Caco-2 (cell line): ENCODE measurements around the gene STK36. TPM values are rescaled to one million over a fixed set of nuclear protein-coding genes. Genes with fewer than 3 reads are reported as not detected.

Source experiments
- BruUV-seq: library from RNA; stranded (reverse); fragments of 400-500 nt; replicated peaks from 2 replicates; lab custom pipeline; 2021; lab: Mats Ljungman, UMichigan
- CTCF ChIA-PET: fragments of 300-600 bp; sonication (Branson Sonifier 250); formaldehyde crosslinking; loops from one replicate; lab custom pipeline; 2022; ENCODE audit warnings: antibody characterized with exemption; lab: Charles Lee
- POLR2A ChIA-PET: fragments of 300-600 bp; sonication (Branson Sonifier 250); formaldehyde crosslinking; loops from one replicate; lab custom pipeline; 2022; ENCODE audit warnings: antibody characterized with exemption; lab: Charles Lee
- DNase-seq, 2 experiments: peaks; one replicate each; pipeline versions ENCODE4 v3.0.0 to v3.0.0-alpha.2; 2020 to 2022
- H3K27me3 ChIP-seq: replicated peaks from 2 replicates; pipeline ENCODE4 v1.6.0; 2011; ENCODE audit warnings: low read length; ENCODE audit not compliant: control insufficient read depth, insufficient read depth
- H3K36me3 ChIP-seq: 2 replicates; pipeline ENCODE4 v1.5.1; 2011; ENCODE audit warnings: low read length; ENCODE audit not compliant: control insufficient read depth, insufficient read depth
- H3K4me1 ChIP-seq: fragments of 250-450 bp; sonication (Bioruptor Pico); 2 replicates; pipeline ENCODE4 v1.5.1; 2020; ENCODE audit warnings: mild to moderate bottlenecking
- H3K4me3 ChIP-seq: 2 replicates; pipeline ENCODE4 v1.5.1; 2011; ENCODE audit warnings: low read depth, mild to moderate bottlenecking, control low read depth, low read length
- H3K9me3 ChIP-seq: fragments of 250-450 bp; sonication (Bioruptor Pico); 2 replicates; pipeline ENCODE4 v1.5.1; 2020; ENCODE audit warnings: mild to moderate bottlenecking, moderate library complexity
- H3K27ac Mint-ChIP-seq: one replicate; pipeline ENCODE4 v1.8.0; 2022; ENCODE audit warnings: mixed read lengths; ENCODE audit not compliant: unreplicated experiment
- H3K27me3 Mint-ChIP-seq: one replicate; pipeline ENCODE4 v1.8.0; 2022; ENCODE audit warnings: mixed read lengths; ENCODE audit not compliant: insufficient read depth, unreplicated experiment
- H3K36me3 Mint-ChIP-seq: one replicate; pipeline ENCODE4 v1.8.0; 2022; ENCODE audit warnings: mild to moderate bottlenecking, mixed read lengths; ENCODE audit not compliant: insufficient read depth, unreplicated experiment
- H3K4me1 Mint-ChIP-seq: one replicate; pipeline ENCODE4 v1.8.0; 2022; ENCODE audit warnings: low read depth, mixed read lengths; ENCODE audit not compliant: unreplicated experiment
- H3K4me3 Mint-ChIP-seq: one replicate; pipeline ENCODE4 v1.8.0; 2022; ENCODE audit warnings: mild to moderate bottlenecking, moderate library complexity, mixed read lengths; ENCODE audit not compliant: unreplicated experiment
- H3K9me3 Mint-ChIP-seq: one replicate; pipeline ENCODE4 v1.8.0; 2022; ENCODE audit warnings: mixed read lengths; ENCODE audit not compliant: unreplicated experiment
- intact Hi-C: fragments of 100-400 bp; cut with micrococcal nuclease; formaldehyde crosslinking; loops from one replicate; pipeline ENCODE4 v1.10.0; 2022; ENCODE audit not compliant: unreplicated experiment
- total RNA-seq: library from RNA; stranded (reverse); gene quantifications from 2 replicates; pipeline ENCODE4 v1.2.3, GENCODE V29; 2022
- TF ChIP-seq, protein P1 (sequence below), 2 experiments: fragments of 200-600 bp in 1 of 2; IDR thresholded peaks; 1 replicate in 1 of 2; 2 replicates in 1 of 2; pipeline versions ENCODE4 v1.5.1 to v1.8.0; 2011 to 2022; ENCODE audit warnings: antibody characterized with exemption in 1 of 2, control low read depth in 1 of 2, inconsistent platforms in 1 of 2, low read depth in 1 of 2, low read length in 1 of 2, mild to moderate bottlenecking in 1 of 2, moderate library complexity in 1 of 2; ENCODE audit not compliant: insufficient read depth in 1 of 2, severe bottlenecking in 1 of 2, unreplicated experiment in 1 of 2

STK36 gene
- total RNA-seq, 1 experiment from 2014 or later: 44.1 TPM

GRCh38 chr2:218659258-218659987, 12.5 kb upstream of the STK36 start, which contains the start of the genes BCS1L and ZNF142:
Gene BCS1L (plus strand): TSS chr2:218659683. CDS start chr2:218660988, 1,305 bp downstream.
Gene ZNF142 (minus strand): TSS chr2:218659623. CDS start chr2:218656429, 3,194 bp downstream.
- intact Hi-C loops: loop anchor here (1.0 kb wide), 2 partner anchors 13 to 51 kb away; partner anchors contain the start of genes RNF25, STK36 and TTLL4
- Mint-ChIP-seq H3K27me3 (no peaks in the 10 kb centered on the region), H3K9me3 (no peaks in the 10 kb centered on the region), H3K4me3 (peak within 1 kb of the TSS; percentile 95), H3K36me3 (peaks cover 70% of the 10 kb centered on the region), H3K27ac (peak within 1 kb of the TSS; percentile 85), H3K4me1 (peaks cover 9% of the 10 kb centered on the region)
- Histone ChIP-seq H3K4me1 (peaks cover 6% of the 10 kb centered on the region; the same call in 1 of the 2 replicates), H3K27me3 (no peaks in the 10 kb centered on the region), H3K4me3 (peak within 1 kb of the TSS; percentile 80), H3K36me3 (peaks cover 4% of the 10 kb centered on the region), H3K9me3 (no peaks in the 10 kb centered on the region)
- TF ChIP-seq, protein P1, sequence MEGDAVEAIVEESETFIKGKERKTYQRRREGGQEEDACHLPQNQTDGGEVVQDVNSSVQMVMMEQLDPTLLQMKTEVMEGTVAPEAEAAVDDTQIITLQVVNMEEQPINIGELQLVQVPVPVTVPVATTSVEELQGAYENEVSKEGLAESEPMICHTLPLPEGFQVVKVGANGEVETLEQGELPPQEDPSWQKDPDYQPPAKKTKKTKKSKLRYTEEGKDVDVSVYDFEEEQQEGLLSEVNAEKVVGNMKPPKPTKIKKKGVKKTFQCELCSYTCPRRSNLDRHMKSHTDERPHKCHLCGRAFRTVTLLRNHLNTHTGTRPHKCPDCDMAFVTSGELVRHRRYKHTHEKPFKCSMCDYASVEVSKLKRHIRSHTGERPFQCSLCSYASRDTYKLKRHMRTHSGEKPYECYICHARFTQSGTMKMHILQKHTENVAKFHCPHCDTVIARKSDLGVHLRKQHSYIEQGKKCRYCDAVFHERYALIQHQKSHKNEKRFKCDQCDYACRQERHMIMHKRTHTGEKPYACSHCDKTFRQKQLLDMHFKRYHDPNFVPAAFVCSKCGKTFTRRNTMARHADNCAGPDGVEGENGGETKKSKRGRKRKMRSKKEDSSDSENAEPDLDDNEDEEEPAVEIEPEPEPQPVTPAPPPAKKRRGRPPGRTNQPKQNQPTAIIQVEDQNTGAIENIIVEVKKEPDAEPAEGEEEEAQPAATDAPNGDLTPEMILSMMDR (IDR thresholded peaks at IDR 0.05; ENCODE audit: insufficient read depth in 1 of 2, low read depth in 1 of 2, low read length in 1 of 2, severe bottlenecking in 1 of 2, unreplicated experiment in 1 of 2): no peak
- ChIA-PET CTCF (interaction anchor here (0.6 to 3.6 kb wide), 24 partner anchors 9 to 728 kb away, joined by 3 to 77 read pairs (median 4); partner anchors contain the start of genes DNPEP, RNF25, STK36 and TTLL4), POLR2A (interaction anchor here (0.5 to 2.3 kb wide), 13 partner anchors 12 to 667 kb away, joined by 3 to 43 read pairs (median 5); partner anchors contain the start of genes CRYBA2, RNF25, STK36 and VIL1)
- DNase-seq: peak; percentile 94
- no TSS peak for BruUV-seq

DNA sequence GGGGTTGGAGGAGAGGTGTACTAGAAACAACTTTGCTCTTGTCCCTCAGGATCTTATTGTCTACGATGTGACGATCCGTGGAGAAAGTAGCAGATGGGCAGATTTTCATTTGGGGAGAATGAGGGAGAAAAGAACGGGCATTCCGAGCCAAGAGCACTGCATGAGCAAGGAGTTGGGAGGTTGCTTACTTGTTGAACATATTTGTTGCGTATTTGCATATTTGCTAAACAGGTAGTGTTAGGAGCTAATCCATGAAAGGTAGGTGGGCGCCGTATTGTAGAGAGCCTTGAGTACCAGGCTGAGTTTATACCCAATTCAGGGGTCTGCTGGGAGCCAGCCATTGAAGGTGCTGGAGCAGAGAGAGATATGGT, 11.9 kb upstream of the STK36 start:
- Histone ChIP-seq H3K36me3 (peaks cover 4% of the 10 kb centered on the region), H3K4me1 (peaks cover 6% of the 10 kb centered on the region; the same call in 1 of the 2 replicates), H3K4me3 (peak overlapping the region; percentile 80), H3K9me3 (no peaks in the 10 kb centered on the region), H3K27me3 (no peaks in the 10 kb centered on the region)
- intact Hi-C loops: loop anchor here (1.0 kb wide), 2 partner anchors 12 to 50 kb away; partner anchors contain the start of genes RNF25, STK36 and TTLL4
- H3K27ac Mint-ChIP-seq: peak overlapping the region; percentile 85
- H3K36me3 Mint-ChIP-seq: peaks cover 70% of the 10 kb centered on the region
- H3K4me1 Mint-ChIP-seq: peaks cover 9% of the 10 kb centered on the region
- TF ChIP-seq, protein P1 (IDR thresholded peaks at IDR 0.05; ENCODE audit: insufficient read depth in 1 of 2, low read depth in 1 of 2, low read length in 1 of 2, severe bottlenecking in 1 of 2, unreplicated experiment in 1 of 2): no peak
- TSS peak; percentile 85 for BruUV-seq
- H3K27me3 Mint-ChIP-seq: no peaks in the 10 kb centered on the region
- ChIA-PET POLR2A (interaction anchor here (0.5 to 2.3 kb wide), 12 partner anchors 12 to 668 kb away, joined by 3 to 43 read pairs (median 5); partner anchors contain the start of genes CRYBA2, RNF25, STK36 and VIL1), CTCF (interaction anchor here (0.6 to 3.6 kb wide), 21 partner anchors 9 to 335 kb away, joined by 3 to 77 read pairs (median 4); partner anchors contain the start of genes RNF25, STK36 and TTLL4)
- H3K4me3 Mint-ChIP-seq: peak overlapping the region; percentile 95
- no peaks in the 10 kb centered on the region for H3K9me3 Mint-ChIP-seq
- no peak for DNase-seq

DNA sequence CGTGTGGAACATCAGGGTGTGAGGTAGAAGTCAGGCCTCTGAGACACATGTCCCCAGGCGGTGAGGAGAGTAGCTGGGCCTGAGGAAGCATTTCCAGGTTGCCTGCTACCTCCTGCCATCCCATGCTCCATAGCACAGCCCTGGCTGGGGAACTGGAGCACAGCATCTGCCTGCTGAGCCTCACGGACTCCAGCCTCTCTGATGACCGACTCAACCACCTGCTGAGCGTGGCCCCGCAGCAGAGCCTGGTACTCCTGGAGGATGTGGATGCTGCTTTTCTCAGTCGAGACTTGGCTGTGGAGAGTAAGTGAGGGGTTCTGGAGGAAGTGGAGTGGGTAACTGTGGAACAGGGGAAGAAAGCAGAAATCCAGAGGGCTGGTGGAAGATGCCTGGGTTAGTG, 9.5 kb upstream of the STK36 start:
- H3K4me1 ChIP-seq: peaks cover 6% of the 10 kb centered on the region; the same call in 1 of the 2 replicates
- Mint-ChIP-seq H3K4me1 (peaks cover 9% of the 10 kb centered on the region), H3K4me3 (no peak overlapping the region), H3K36me3 (peaks cover 84% of the 10 kb centered on the region), H3K27ac (no peak overlapping the region), H3K27me3 (no peaks in the 10 kb centered on the region), H3K9me3 (no peaks in the 10 kb centered on the region)
- CTCF ChIA-PET: interaction anchor here (1.5 kb wide), 1 partner anchor 25 kb away, joined by 4 read pairs; no protein-coding TSS in a partner anchor
- intact Hi-C loops: no loop called here
- H3K36me3 ChIP-seq: peaks cover 4% of the 10 kb centered on the region
- no peaks in the 10 kb centered on the region for H3K9me3 ChIP-seq
- TF ChIP-seq, protein P1 (IDR thresholded peaks at IDR 0.05; ENCODE audit: insufficient read depth in 1 of 2, low read depth in 1 of 2, low read length in 1 of 2, severe bottlenecking in 1 of 2, unreplicated experiment in 1 of 2): no peak
- POLR2A ChIA-PET: no interaction called here
- BruUV-seq: no TSS peak
- no peak for DNase-seq
- no peaks in the 10 kb centered on the region for H3K27me3 ChIP-seq
- no peak overlapping the region for H3K4me3 ChIP-seq
